ENCODE results near the gene COL4A1. TPM values are rescaled to one million over a fixed set of nuclear protein-coding genes. Genes with fewer than 3 reads are reported as not detected.
A peak's percentile ranks its signal among the peaks of the same experiment; 100 is the strongest.

COL4A1 gene
- total and polyA plus RNA-seq, 12 donors, result 83.3 to 342 (median 147) TPM

- Histone ChIP-seq H3K27ac (peak overlapping the region; percentile 74 to 93 (median 86)), H3K4me3 (peak overlapping the region; percentile 51 to 69 (median 62)), H3K9me3 (peaks cover 0 to 11% (median 8%) of the 10 kb centered on the region in 11 donors), H3K36me3 (peaks cover 0 to 5% (median 0%) of the 10 kb centered on the region in 9 donors), H3K4me1 (peaks cover 2 to 40% (median 17%) of the 10 kb centered on the region in 9 donors), H3K27me3 (no peaks in the 10 kb centered on the region)
- intact Hi-C loops (cut with DNase I), result loop anchor here in 4 of 10 donors (5.0 to 10.0 kb wide), 3 partner anchors 354 to 1176 kb away; partner anchors contain the start of gene IRS2 (in 3 of the 4)
- DNase-seq (no peak), ATAC-seq (peak in 2 of 8 donors; percentile 4 to 20)
- 36 to 37% methylated on average over 8 of the region's 8 CpGs for WGBS, 2 donors
- TF ChIP-seq CTCF (IDR thresholded peaks at IDR 0.05), result no peak
Measured at GRCh38 chr13:110138700-110139036, 168.3 kb downstream of the COL4A1 start.

DNA sequence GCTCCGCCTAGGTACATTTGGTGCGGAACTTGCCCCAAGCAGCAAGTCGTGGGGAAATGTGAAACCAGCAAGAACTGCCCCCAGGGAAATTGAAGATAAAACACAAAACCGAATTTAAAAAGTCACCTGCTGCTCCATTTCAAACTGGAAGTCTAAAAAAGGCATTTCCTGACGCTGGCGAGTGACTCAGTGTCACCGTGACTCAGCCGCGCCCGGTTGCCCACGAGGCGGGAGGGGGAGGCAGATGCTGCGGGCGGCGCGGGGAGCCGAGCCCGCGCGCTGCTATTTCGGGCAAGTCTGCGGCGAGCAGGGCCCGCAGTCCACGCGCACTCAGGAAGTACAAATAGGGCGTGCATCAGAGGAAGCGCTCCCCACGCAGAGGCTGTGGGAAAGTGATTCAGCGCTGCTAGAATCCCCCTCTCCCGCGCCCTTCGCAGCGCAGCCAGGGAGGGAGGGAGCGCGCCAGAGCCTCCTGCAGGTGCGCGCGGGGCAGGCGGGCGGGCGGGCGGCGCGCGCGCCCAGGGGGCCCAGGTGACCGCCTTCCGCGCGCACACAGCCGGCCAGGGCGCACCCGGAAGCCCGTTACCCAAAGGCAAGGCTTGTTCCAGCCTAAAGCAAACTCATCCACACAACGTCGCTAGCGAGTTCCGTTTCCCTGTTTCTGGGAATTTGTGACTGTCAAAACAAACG is 168.8 kb downstream of the COL4A1 start:
- TF ChIP-seq CTCF (IDR thresholded peaks at IDR 0.05), result peak in 3 of 9 donors; percentile 5 to 34 (median 28)
- 0 to 1% methylated on average over 59 to 60 of the region's 60 CpGs for WGBS, 2 donors
- Histone ChIP-seq H3K27ac (peak overlapping the region; percentile 74 to 93 (median 86)), H3K27me3 (no peaks in the 10 kb centered on the region), H3K36me3 (peaks cover 0 to 5% (median 0%) of the 10 kb centered on the region in 9 donors), H3K4me3 (peak overlapping the region; percentile 51 to 69 (median 62)), H3K9me3 (peaks cover 0 to 7% (median 4%) of the 10 kb centered on the region in 11 donors), H3K4me1 (peaks cover 2 to 44% (median 17%) of the 10 kb centered on the region in 9 donors)
- ATAC-seq (peak; percentile 34 to 75 (median 62)), DNase-seq (peak; percentile 56 to 60)
- intact Hi-C loops (cut with DNase I), result loop anchor here in 4 of 10 donors (5.0 to 10.0 kb wide), 3 partner anchors 353 to 1176 kb away; partner anchors contain the start of gene IRS2 (in 3 of the 4)

DNA sequence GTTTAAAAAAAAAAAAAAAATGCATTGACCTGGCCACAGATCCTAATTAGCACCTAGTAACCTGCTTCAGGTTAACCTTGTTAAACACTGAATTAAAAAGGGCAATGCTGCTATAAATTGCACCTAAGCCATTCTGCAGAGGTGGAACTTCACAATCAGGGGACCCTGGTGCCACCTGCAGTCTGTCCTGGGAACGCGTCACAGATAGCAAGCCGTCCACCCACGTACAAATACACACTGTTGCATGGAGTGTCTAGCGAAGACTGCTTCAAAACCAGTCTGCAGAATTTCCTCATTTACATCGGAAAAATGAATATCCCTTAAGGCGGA is 169.3 kb downstream of the COL4A1 start:
- Histone ChIP-seq H3K36me3 (peaks cover 0 to 5% (median 0%) of the 10 kb centered on the region in 9 donors), H3K27me3 (no peaks in the 10 kb centered on the region), H3K27ac (peak overlapping the region; percentile 74 to 93 (median 86)), H3K4me3 (peak overlapping the region; percentile 51 to 69 (median 62)), H3K4me1 (peaks cover 2 to 48% (median 17%) of the 10 kb centered on the region in 9 donors), H3K9me3 (peaks cover 0 to 2% (median 0%) of the 10 kb centered on the region in 11 donors)
- TF ChIP-seq CTCF (IDR thresholded peaks at IDR 0.05), result peak; percentile 14 to 72 (median 54)
- intact Hi-C loops (cut with DNase I), result loop anchor here in 4 of 10 donors (5.0 to 10.0 kb wide), 3 partner anchors 353 to 1175 kb away; partner anchors contain the start of gene IRS2 (in 3 of the 4)
- peak; percentile 51 to 71 for DNase-seq
- 1% methylated on average over 7 of the region's 7 CpGs for WGBS, 2 donors
- peak; percentile 61 to 84 (median 80) for ATAC-seq

DNA sequence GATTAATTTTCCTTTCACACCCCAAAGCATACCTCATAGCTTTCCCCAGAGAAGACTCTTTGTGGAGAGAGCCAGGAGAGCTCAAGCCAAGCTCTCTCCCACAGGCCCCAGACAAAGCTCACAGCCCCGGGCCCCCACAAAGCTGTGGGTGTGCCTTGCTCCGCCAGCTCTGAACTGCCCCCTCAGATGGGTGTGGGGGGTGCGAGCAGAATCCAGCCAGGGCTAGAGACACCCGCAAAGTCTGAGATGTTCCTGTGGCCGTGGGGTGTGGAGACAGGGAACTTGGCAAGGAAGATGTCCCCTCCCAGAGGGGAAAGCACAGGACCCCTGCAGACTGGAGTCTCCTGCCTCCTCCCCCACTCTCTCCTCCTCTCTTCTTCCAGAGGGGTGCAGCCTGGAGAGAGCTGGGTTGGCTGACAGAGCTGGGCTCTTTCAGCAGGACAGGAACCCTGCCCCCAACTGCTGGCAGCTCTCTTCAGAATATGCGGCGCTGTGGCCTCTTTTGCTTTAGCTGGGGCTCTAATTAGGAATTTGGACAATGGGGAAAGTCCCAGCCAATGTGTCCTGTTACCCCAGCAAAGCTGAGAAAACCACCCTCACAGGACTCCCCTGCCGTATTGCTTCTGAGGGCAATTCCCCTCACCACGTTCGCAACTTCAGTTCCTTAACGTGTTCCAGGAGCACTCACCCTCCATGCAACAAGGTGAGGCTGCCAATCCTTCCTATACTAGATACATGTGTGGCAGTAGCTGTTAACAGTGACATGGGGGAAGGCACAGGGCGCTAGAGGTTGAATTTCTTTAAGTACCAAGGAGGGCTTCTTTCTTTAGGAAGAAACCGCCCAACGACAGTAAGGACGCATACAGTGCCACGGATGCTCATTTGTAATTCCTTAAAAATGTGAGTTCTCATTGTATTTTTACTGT is 170.0 kb downstream of the COL4A1 start:
- no peak for TF ChIP-seq CTCF (IDR thresholded peaks at IDR 0.05)
- Histone ChIP-seq H3K27ac (peak overlapping the region; percentile 74 to 93 (median 86)), H3K4me1 (peaks cover 4 to 53% (median 17%) of the 10 kb centered on the region in 9 donors), H3K27me3 (no peaks in the 10 kb centered on the region), H3K9me3 (no peaks in the 10 kb centered on the region), H3K36me3 (peaks cover 0 to 5% (median 0%) of the 10 kb centered on the region in 9 donors), H3K4me3 (peak overlapping the region in 8 of 10 donors; percentile 53 to 69 (median 62))
- intact Hi-C loops (cut with DNase I), result loop anchor here in 4 of 10 donors (5.0 to 10.0 kb wide), 3 partner anchors 352 to 1175 kb away; partner anchors contain the start of gene IRS2 (in 3 of the 4)
- ATAC-seq (peak; percentile 25 to 70 (median 58)), DNase-seq (no peak)
- WGBS, 2 donors, result 38 to 41% methylated on average over 16 of the region's 16 CpGs
